Measurements from ENCODE around the gene ACOXL. TPM values are rescaled to one million over a fixed set of nuclear protein-coding genes. Genes with fewer than 3 reads are reported as not detected.
A peak's percentile ranks its signal among the peaks of the same experiment; 100 is the strongest.

Gene ACOXL
- total RNA-seq, 2 experiments from 2014 or later: not detected

DNA sequence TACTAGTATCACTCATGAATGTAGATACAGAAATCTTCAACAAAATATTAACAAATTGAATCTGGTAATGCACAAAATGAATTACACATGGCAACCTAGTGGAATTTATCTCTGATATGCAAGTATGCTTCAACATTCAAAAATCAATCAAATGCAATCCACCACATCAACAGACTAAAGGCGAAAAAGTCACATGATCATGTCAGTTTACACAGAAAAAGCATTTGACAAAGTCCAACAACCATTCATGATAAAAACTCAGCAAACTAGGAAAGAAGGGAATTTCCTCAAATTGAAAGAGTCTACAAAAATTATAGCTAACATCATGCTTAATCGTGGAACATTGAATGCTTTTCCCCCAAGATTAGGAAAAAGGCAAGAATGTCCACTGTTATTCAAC, 237.8 kb downstream of the ACOXL start:
- ChIA-PET POLR2A (no interaction called here), CTCF (no interaction called here)
- Histone ChIP-seq H3K27ac (ENCODE audit: low read depth in 1 of 2, low read length in 2 of 2) (no peak overlapping the region), H3K27me3 (ENCODE audit: control insufficient read depth in 1 of 2, insufficient read depth in 2 of 2, low read length in 2 of 2) (peaks cover 0 to 4% of the 10 kb centered on the region in 2 experiments), H3K4me1 (ENCODE audit: insufficient read depth, low read length) (no peaks in the 10 kb centered on the region), H3K36me3 (ENCODE audit: insufficient read depth, low read length) (no peaks in the 10 kb centered on the region), H3K4me3 (ENCODE audit: low read length) (no peak overlapping the region), H3K9me3 (ENCODE audit: control insufficient read depth in 1 of 2, insufficient read depth in 1 of 2, low read length in 2 of 2) (peaks cover 0 to 8% of the 10 kb centered on the region in 2 experiments)
- TF ChIP-seq, protein P1, sequence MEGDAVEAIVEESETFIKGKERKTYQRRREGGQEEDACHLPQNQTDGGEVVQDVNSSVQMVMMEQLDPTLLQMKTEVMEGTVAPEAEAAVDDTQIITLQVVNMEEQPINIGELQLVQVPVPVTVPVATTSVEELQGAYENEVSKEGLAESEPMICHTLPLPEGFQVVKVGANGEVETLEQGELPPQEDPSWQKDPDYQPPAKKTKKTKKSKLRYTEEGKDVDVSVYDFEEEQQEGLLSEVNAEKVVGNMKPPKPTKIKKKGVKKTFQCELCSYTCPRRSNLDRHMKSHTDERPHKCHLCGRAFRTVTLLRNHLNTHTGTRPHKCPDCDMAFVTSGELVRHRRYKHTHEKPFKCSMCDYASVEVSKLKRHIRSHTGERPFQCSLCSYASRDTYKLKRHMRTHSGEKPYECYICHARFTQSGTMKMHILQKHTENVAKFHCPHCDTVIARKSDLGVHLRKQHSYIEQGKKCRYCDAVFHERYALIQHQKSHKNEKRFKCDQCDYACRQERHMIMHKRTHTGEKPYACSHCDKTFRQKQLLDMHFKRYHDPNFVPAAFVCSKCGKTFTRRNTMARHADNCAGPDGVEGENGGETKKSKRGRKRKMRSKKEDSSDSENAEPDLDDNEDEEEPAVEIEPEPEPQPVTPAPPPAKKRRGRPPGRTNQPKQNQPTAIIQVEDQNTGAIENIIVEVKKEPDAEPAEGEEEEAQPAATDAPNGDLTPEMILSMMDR (IDR thresholded peaks at IDR 0.05): no peak
- Mint-ChIP-seq H3K27me3 (peaks cover 6% of the 10 kb centered on the region), H3K36me3 (ENCODE audit: low read depth) (no peaks in the 10 kb centered on the region), H3K4me1 (ENCODE audit: low read depth) (no peaks in the 10 kb centered on the region), H3K27ac (no peak overlapping the region), H3K4me3 (no peak overlapping the region), H3K9me3 (no peaks in the 10 kb centered on the region)
- intact Hi-C loops (cut with DNase I, micrococcal nuclease): no loop called here
- DNase-seq (no peak), ATAC-seq (ENCODE audit: poor library complexity) (no peak)

DNA sequence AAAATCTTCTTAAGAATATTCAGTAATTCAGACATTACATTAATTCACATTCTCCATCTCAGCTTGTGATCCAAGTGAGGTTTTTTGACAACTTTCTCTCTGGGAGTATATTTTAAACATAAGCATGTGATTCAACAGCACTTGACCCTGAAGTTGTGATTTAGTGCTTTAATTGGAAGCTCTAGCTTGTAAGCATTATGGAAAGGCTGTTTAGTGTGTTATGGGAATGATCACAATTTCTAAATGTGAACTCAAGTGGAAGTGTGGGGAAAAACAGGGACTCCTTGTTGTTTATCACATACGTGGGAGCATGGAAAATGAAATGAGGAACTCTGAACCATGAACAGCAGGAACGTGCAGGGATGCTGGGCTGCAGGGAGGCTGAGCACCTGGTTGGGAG, 239.4 kb downstream of the ACOXL start:
- peaks cover 0 to 4% of the 10 kb centered on the region in 2 experiments for H3K27me3 ChIP-seq (ENCODE audit: control insufficient read depth in 1 of 2, insufficient read depth in 2 of 2, low read length in 2 of 2)
- TF ChIP-seq, protein P1 (IDR thresholded peaks at IDR 0.05): no peak
- no peak overlapping the region for H3K4me3 ChIP-seq (ENCODE audit: low read length)
- DNase-seq (no peak), ATAC-seq (ENCODE audit: poor library complexity) (no peak)
- peaks cover 0 to 8% of the 10 kb centered on the region in 2 experiments for H3K9me3 ChIP-seq (ENCODE audit: control insufficient read depth in 1 of 2, insufficient read depth in 1 of 2, low read length in 2 of 2)
- H3K27ac Mint-ChIP-seq: no peak overlapping the region
- H3K27ac ChIP-seq (ENCODE audit: low read depth in 1 of 2, low read length in 2 of 2): no peak overlapping the region
- CTCF ChIA-PET: no interaction called here
- H3K4me3 Mint-ChIP-seq: no peak overlapping the region
- H3K27me3 Mint-ChIP-seq: peaks cover 6% of the 10 kb centered on the region
- no peaks in the 10 kb centered on the region for H3K9me3 Mint-ChIP-seq
- intact Hi-C loops (cut with DNase I, micrococcal nuclease): no loop called here
- no peaks in the 10 kb centered on the region for H3K4me1 ChIP-seq (ENCODE audit: insufficient read depth, low read length)
- no peaks in the 10 kb centered on the region for H3K4me1 Mint-ChIP-seq (ENCODE audit: low read depth)
- no peaks in the 10 kb centered on the region for H3K36me3 ChIP-seq (ENCODE audit: insufficient read depth, low read length)
- POLR2A ChIA-PET: no interaction called here
- no peaks in the 10 kb centered on the region for H3K36me3 Mint-ChIP-seq (ENCODE audit: low read depth)

DNA sequence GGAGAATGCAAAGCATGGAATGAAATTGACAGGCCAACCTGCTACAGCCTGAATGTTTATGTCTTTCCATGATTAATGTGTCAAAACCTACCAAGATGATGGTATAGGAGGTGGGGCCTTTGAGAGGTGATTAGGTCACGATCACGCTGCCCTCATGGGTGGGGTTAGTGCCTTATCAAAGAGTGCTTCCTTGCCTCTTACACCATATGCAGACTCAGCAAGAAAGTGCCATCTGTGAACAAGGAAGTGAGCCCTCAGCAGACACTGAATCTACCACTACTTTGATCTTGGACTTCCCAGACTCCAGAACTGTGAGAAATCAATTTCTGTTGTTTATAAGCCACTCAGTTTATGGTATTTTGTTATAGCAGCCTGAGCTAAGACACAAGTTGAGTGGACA, 240.9 kb downstream of the ACOXL start:
- H3K4me3 Mint-ChIP-seq: no peak overlapping the region
- Histone ChIP-seq H3K4me3 (ENCODE audit: low read length) (no peak overlapping the region), H3K9me3 (ENCODE audit: control insufficient read depth in 1 of 2, insufficient read depth in 1 of 2, low read length in 2 of 2) (peaks cover 0 to 8% of the 10 kb centered on the region in 2 experiments), H3K27ac (ENCODE audit: low read depth in 1 of 2, low read length in 2 of 2) (no peak overlapping the region), H3K36me3 (ENCODE audit: insufficient read depth, low read length) (no peaks in the 10 kb centered on the region), H3K4me1 (ENCODE audit: insufficient read depth, low read length) (no peaks in the 10 kb centered on the region), H3K27me3 (ENCODE audit: control insufficient read depth in 1 of 2, insufficient read depth in 2 of 2, low read length in 2 of 2) (peaks cover 0 to 4% of the 10 kb centered on the region in 2 experiments)
- POLR2A ChIA-PET: no interaction called here
- TF ChIP-seq, protein P1 (IDR thresholded peaks at IDR 0.05): no peak
- intact Hi-C loops (cut with DNase I, micrococcal nuclease): no loop called here
- CTCF ChIA-PET: no interaction called here
- H3K27ac Mint-ChIP-seq: no peak overlapping the region
- H3K27me3 Mint-ChIP-seq: peaks cover 6% of the 10 kb centered on the region
- no peaks in the 10 kb centered on the region for H3K9me3 Mint-ChIP-seq
- no peaks in the 10 kb centered on the region for H3K36me3 Mint-ChIP-seq (ENCODE audit: low read depth)
- ATAC-seq (ENCODE audit: poor library complexity) (no peak), DNase-seq (peak in 1 of 14 experiments; percentile 7)
- H3K4me1 Mint-ChIP-seq (ENCODE audit: low read depth): no peaks in the 10 kb centered on the region

All from CD4-positive, alpha-beta T cell (primary cell).